Measurements from ENCODE around the gene FBXO46. TPM values are rescaled to one million over a fixed set of nuclear protein-coding genes. Genes with fewer than 3 reads are reported as not detected.

The FBXO46 gene
- total and polyA plus RNA-seq, 2 of the 4 experiments (the other 2 are of a cell fraction): 3.0 to 6.8 TPM

GRCh38 chr19:45701676-45702075 is 29.0 kb downstream of the FBXO46 start:
- H3K9me1 ChIP-seq (ENCODE audit: insufficient read depth, low read length): no peaks in the 10 kb centered on the region
- H2AK9ac ChIP-seq (replicated peaks; ENCODE audit: low read depth, low read length, poor library complexity): no peak overlapping the region
- BruUV-seq (replicated peaks): no TSS peak
- dilution Hi-C loops (cut with HindIII; ENCODE audit: low sequenced_read_pairs, unreplicated experiment): no loop called here
- no peak overlapping the region for H2BK15ac ChIP-seq (ENCODE audit: low read depth, low read length)
- WGBS, 2 experiments (ENCODE audit: extremely low coverage in 2 of 2, insufficient read length in 1 of 2): 100% methylated on average over 1 of the region's 7 CpGs; no CpG with 5 or more reads in 1 of the 2 experiments
- peaks cover 21% of the 10 kb centered on the region for H3K36me3 ChIP-seq (ENCODE audit: control insufficient read depth, insufficient read depth, low read length)
- no peak overlapping the region for H2BK120ac ChIP-seq (ENCODE audit: low read depth, low read length)
- CTCF ChIA-PET: no interaction called here
- intact Hi-C loops (cut with micrococcal nuclease): no loop called here
- H3K9ac ChIP-seq (ENCODE audit: low read depth, low read length): no peak overlapping the region
- no peak overlapping the region for H3K18ac ChIP-seq (ENCODE audit: low read depth, low read length)
- H3K56ac ChIP-seq (ENCODE audit: extremely low read depth, insufficient read depth, low read length): no peak overlapping the region
- no peaks in the 10 kb centered on the region for H4K20me1 ChIP-seq (ENCODE audit: insufficient read depth, low read length)
- no peak overlapping the region for H4K91ac ChIP-seq (ENCODE audit: insufficient read depth, low read depth, low read length)
- H3K27ac ChIP-seq (ENCODE audit: insufficient read depth, low read length): no peak overlapping the region
- H3K14ac ChIP-seq (replicated peaks; ENCODE audit: low read depth, low read length): no peak overlapping the region
- no peaks in the 10 kb centered on the region; a peak in 1 of 4 replicates for H3K79me1 ChIP-seq (ENCODE audit: low read depth in 1 of 2, low read length in 2 of 2)
- no peak overlapping the region for H3K4ac ChIP-seq (ENCODE audit: low read depth, low read length)
- no peak overlapping the region for H4K8ac ChIP-seq (ENCODE audit: low read depth in 2 of 2, low read length in 2 of 2)
- POLR2A ChIA-PET (ENCODE audit: unreplicated experiment): no interaction called here
- no peak overlapping the region for H3K4me3 ChIP-seq (ENCODE audit: insufficient read depth, low read depth, low read length)
- H3K9me3 ChIP-seq (ENCODE audit: control insufficient read depth, insufficient read depth, low read length): no peaks in the 10 kb centered on the region
- H2BK5ac ChIP-seq (ENCODE audit: low read depth, low read length, poor library complexity, severe bottlenecking): no peak overlapping the region
- no peak overlapping the region for H2AK5ac ChIP-seq (ENCODE audit: low read depth, low read length)
- H3K23ac ChIP-seq (ENCODE audit: low read depth, low read length): no peak overlapping the region
- TF ChIP-seq CTCF (conservative IDR thresholded peaks at IDR 0.05; ENCODE audit: low read depth, low read length) (no peak), BHLHE40 (IDR thresholded peaks at IDR 0.05; ENCODE audit: low read depth, low read length) (no peak), RFX5 (IDR thresholded peaks at IDR 0.05; ENCODE audit: low read depth, low read length) (no peak), RAD21 (IDR thresholded peaks at IDR 0.05; ENCODE audit: low read length) (no peak), RCOR1 (IDR thresholded peaks at IDR 0.05; ENCODE audit: insufficient replicate concordance, low read length) (no peak), POLR2A (IDR thresholded peaks at IDR 0.05; ENCODE audit: low read depth, low read length) (no peak), MXI1 (IDR thresholded peaks at IDR 0.05; ENCODE audit: borderline replicate concordance, low read depth, low read length) (no peak), NFE2L2 (IDR thresholded peaks at IDR 0.05; ENCODE audit: low read depth, low read length) (no peak), SMC3 (IDR thresholded peaks at IDR 0.05; ENCODE audit: low read depth, low read length) (no peak), FOS (IDR thresholded peaks at IDR 0.05; ENCODE audit: low read depth, low read length) (no peak), CEBPB (IDR thresholded peaks at IDR 0.05; ENCODE audit: low read depth, low read length) (no peak), USF2 (IDR thresholded peaks at IDR 0.05; ENCODE audit: low read depth, low read length) (no peak)
- H3K4me1 ChIP-seq (ENCODE audit: control insufficient read depth, insufficient read depth, low read length): no peaks in the 10 kb centered on the region
- no peak overlapping the region for H3K4me2 ChIP-seq (ENCODE audit: low read depth, low read length)
- no peak overlapping the region for H2AFZ ChIP-seq (replicated peaks; ENCODE audit: low read length, poor library complexity)
- H3K27me3 ChIP-seq (ENCODE audit: control insufficient read depth, insufficient read depth, low read length): no peaks in the 10 kb centered on the region
- no peak overlapping the region for H2BK20ac ChIP-seq (ENCODE audit: low read depth, low read length)
- in situ Hi-C loops (cut with MboI; ENCODE audit: low sequenced_read_pairs): no loop called here
- no peak for ATAC-seq (ENCODE audit: low read depth)
- DNase-seq: no peak
- H4K5ac ChIP-seq (ENCODE audit: low read depth, low read length): no peak overlapping the region

Data from IMR-90 (cell line).